ENCODE measurements around the gene TIMELESS.
"Not testable (repeated sequence)": the region's sequence is repeated elsewhere in the genome, so short reads cannot be mapped to it uniquely, and the experiment has no call there.

Gene TIMELESS, protein sequence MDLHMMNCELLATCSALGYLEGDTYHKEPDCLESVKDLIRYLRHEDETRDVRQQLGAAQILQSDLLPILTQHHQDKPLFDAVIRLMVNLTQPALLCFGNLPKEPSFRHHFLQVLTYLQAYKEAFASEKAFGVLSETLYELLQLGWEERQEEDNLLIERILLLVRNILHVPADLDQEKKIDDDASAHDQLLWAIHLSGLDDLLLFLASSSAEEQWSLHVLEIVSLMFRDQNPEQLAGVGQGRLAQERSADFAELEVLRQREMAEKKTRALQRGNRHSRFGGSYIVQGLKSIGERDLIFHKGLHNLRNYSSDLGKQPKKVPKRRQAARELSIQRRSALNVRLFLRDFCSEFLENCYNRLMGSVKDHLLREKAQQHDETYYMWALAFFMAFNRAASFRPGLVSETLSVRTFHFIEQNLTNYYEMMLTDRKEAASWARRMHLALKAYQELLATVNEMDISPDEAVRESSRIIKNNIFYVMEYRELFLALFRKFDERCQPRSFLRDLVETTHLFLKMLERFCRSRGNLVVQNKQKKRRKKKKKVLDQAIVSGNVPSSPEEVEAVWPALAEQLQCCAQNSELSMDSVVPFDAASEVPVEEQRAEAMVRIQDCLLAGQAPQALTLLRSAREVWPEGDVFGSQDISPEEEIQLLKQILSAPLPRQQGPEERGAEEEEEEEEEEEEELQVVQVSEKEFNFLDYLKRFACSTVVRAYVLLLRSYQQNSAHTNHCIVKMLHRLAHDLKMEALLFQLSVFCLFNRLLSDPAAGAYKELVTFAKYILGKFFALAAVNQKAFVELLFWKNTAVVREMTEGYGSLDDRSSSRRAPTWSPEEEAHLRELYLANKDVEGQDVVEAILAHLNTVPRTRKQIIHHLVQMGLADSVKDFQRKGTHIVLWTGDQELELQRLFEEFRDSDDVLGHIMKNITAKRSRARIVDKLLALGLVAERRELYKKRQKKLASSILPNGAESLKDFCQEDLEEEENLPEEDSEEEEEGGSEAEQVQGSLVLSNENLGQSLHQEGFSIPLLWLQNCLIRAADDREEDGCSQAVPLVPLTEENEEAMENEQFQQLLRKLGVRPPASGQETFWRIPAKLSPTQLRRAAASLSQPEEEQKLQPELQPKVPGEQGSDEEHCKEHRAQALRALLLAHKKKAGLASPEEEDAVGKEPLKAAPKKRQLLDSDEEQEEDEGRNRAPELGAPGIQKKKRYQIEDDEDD

DNA sequence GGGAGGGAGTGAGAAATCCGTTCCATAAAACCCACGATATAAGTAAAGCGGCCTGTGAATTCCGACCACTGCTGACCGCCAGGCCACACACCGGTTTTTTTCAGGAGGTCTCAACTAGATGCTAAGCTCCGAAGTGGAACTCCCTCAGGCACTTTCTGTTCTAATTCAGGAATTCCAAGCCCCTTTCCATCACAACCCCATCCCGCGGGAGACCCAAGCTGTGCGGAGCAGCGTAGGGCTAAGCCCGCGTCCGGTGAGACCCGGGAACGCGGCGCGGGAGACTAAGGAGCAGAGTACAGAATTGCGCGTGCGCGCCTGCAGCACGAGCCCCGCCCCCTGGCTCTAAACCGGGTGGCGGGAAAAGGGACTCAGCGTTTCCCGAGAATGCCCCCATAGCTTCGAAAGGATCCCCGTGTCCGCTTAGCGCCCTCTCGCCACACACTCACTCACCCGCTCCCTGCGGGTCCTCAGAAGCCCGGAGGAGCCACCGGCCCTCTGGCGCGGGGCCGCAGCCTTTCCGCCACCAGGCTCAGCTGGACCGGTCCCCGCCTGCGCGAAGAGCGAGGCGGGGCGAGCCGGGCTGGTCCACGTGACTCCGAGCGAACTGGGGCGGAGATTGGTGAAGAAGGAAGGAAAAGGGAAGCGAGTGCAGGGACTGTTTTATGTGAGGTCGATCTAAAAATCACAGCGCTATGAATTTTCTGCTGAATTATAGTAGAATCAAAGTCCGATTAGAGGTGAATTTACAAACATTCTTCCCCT, at the start of gene TIMELESS:
Gene TIMELESS (minus strand): TSS at position 567 of the 762 bp plus-strand sequence. CDS start 15,256 bp downstream, outside the sequence.
- peak; percentile 60 for DNase-seq

DNA sequence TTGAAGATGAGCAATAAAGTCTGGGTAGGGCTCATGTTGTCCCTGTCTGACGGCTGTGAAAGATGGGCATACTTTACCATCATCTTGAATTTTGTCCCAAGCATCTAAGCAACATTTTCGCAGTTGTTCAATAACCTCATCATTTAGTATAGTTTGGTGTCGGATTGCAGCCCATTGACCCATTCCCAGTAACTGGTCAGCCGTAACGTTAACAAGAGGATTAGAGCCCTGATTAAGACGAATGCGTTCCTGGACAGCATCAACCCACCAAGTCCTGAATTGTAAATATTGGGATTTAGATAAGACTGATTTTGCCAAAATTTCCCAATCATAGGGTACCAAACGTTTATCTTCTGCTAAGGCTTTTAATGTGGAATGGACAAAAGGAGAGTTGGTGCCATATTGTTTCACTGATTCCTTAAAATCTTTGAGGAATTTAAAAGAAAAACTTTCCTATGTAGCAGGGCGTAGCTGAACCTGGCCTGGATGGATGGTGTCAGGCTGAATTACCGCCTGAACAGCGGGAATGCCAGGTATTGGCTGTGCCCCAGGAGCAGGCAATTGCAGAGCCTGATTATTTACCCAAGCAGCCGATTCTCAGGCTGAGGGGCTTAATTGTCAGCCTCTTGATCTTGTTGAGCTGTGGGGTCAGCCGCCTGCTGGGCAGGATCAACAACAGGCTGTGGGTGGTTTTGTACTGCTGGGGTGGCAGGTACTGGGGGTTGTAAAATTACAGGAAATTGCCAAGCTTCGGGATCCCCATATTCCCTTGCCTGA, 49.1 kb upstream of the TIMELESS start:
- DNase-seq, result not testable (repeated sequence)

DNA sequence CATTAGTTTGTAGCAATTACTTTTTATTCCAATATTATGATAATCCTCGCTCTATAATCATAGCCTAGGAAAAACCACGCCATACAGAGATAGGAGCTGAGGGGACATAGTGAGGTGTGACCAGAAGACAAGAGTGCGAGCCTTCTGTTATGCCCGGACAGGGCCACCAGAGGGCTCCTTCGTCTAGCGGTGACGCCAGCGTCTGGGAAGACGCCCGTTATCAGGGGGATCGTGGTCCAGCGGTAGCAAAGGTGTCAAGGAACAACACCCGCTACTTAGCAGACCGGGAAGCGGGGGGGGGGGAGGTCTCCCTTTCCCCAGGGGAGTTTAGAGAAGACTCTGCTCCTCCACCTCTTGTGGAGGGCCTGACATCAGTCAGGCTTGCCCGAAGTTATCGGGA, 47.5 kb upstream of the TIMELESS start:
- not testable (repeated sequence) for DNase-seq

DNA sequence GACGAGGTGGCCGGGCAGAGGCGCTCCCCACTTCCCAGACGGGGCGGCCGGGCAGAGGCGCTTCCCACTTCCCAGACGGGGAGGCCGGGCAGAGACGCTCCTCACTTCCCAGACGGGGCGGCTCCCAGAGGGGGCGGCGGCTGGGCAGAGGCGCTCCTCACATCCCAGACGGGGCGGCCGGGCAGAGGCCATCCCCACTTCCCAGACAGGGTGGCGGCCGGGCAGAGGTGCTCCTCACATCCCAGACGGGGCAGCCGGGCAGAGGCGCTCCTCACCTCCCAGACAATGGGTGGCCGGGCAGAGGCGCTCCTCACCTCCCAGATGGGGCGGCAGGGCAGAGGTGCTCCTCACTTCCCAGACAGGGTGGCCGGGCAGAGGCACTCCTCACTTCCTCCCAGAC, 45.3 kb upstream of the TIMELESS start:
- DNase-seq, result not testable (repeated sequence)

DNA sequence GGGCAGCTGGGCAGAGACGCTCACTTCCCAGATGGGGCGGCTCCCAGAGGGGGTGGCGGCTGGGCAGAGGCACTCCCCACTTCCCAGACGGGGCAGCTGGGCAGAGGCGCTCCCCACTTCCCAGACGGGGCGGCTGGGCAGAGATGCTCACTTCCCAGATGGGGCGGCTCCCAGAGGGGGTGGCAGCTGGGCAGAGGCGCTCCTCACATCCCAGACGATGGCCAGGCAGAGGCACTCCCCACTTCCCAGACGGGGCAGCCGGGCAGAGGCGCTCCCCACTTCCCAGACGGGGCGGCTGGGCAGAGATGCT, 44.8 kb upstream of the TIMELESS start:
- not testable (repeated sequence) for DNase-seq

DNA sequence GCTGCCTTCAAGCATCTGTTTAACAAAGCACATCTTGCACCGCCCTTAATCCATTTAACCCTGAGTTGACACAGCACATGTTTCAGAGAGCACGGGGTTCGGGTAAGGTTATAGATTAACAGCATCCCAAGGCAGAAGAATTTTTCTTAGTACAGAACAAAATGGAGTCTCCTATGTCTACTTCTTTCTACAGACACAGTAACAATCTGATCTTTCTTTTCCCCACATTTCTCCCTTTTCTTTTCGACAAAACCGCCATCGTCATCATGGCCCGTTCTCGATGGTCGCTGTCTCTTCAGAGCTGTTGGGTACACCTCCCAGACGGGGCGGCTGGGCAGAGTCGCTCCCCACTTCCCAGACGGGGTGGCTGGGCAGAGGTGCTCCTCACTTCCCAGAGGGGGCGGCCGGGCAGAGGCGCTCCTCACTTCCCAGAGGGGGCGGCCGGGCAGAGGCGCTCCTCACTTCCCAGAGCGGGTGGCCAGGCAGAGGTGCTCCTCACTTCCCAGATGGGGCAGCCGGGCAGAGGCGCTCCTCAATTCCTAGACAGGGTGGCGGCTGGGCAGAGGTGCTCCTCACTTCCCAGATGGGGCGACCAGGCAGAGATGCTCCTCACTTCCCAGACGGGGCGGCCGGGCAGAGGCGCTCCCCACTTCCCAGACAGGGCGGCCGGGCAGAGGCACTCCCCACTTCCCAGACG, 44.3 kb upstream of the TIMELESS start:
- not testable (repeated sequence) for DNase-seq

DNA sequence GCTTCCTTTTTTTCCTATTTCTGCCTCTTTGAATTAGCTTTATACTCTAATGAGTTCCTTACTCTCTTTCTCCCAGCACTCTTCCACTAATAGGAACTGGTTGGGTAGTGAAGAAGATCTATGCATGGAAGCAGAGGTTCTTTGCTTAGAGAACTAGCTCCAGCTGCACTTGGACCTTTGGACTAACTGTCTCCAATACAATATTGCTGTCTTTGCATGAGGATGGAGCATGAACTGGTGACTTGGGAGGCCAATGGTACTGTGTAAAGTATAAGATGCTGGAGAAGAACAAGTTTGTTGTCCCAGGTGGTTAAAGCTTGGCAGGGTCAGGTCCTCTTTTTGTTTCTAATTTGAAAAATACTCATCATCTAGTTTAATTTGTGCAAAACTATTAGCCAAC, 41.1 kb upstream of the TIMELESS start:
- DNase-seq, result no peak

DNA sequence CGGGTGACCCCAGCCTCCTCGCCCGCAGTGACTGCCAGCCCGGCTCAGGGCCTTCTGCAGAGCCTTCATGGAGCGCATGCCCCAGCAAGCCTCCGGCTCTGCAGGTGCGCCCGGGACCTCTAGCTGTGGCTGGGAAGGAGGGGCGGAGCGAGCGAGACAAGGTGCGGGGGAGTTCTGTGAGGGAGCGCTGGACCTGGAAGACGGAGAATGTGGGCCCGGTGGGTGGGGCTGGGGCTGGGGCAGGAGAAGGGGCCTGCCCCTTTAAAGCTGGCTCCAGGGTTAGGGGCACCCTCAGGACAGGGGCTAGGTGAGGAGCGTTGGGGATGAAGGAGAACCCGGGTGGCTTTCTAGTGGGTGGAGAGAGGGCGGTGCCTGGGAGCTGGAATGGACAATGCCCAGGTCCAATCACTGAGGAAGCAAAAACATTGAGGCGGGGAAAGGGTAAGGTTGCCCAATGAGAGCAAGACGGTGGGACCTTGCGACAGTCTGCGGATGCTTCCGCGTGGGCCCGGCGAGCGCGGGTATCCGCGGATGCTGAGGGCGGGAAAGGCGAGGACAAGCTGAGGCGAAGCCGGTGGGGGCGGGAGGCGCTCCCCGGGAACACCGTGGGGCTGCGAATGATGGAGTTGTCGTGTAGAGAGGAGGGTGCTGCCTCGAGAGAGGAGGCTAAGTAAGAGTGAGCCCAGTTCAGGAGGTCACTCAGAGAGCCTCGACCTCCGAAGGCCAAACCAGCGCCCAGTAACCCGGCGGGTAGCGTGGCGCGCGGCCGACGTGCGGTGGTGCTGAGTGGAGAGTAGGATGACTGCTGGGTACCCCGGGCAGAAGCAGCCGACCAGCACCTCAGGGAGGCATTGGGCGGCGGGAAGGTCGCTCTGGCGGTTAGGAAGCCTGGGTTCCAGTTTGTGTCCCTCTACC, 39.1 kb upstream of the TIMELESS start, which contains the start of gene GLS2:
Gene GLS2 (minus strand): TSS at position 121 of the 915 bp plus-strand sequence. CDS start 43 bp downstream, at position 78.
- DNase-seq, result peak; percentile 46

DNA sequence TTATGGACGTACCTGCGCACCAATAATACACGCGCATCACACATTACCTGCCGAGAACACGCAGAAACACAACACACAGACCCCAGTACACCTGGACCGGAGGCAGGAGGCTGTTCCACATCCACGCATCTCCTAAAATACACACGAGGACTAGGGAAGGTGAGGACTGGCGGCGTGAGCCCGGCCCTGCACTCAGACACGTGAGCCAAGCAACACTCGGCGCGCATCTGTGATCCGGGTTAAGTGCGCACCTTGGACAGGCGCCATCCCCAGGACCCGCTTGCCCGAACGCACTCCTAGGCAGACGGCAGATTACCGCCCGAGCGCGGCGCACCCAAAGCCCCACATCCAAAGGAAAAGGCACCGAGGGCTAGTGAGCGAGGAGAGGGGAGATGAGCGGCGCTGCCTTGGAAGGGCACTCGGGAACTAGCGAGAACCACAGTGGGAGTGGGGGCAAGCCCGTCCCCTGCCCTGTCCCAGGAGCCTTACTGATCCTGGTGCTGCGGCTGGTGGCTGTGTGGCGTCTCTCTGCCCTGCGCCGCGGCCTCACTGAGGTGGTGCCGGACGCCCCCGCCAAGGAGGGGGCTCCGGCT, 38.3 kb upstream of the TIMELESS start:
- DNase-seq, result no peak

DNA sequence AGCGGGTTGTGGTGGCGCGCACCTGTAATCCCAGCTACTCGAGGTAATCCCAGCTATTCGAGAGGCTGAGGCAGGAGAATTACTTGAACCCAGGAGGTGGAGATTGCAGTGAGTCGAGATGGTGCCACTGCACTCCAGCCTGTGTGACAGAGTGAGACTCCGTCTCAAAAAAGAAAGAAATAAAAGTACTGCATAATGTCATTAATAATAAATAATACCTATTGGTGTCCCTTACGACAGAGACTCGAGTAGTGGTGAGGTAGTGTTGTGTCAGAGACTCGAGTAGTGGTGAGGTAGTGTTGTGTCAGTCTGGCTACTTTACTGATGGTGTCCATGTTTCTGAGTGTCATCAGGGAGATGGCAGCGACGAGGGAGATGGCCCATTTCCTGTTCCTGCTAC, 37.5 kb upstream of the TIMELESS start:
- no peak for DNase-seq

DNA sequence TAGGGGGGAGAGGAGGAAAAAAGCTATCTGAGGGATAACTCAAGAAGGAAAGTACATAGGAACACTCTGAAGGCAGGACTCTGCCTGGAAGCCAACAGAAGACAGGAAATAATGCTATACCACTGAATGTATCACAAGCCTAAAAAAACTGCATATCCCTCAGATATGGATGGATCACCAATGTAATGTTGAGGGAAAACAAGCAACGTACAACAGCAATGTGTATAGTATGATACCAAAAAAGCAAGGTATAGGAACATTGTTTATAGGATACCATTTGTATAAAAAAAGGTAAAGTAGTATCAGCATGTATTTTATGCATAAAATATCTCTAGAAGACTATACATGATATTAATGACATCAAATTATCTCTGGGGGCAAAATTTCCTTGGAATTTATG, 35.3 kb upstream of the TIMELESS start:
- no peak for DNase-seq

DNA sequence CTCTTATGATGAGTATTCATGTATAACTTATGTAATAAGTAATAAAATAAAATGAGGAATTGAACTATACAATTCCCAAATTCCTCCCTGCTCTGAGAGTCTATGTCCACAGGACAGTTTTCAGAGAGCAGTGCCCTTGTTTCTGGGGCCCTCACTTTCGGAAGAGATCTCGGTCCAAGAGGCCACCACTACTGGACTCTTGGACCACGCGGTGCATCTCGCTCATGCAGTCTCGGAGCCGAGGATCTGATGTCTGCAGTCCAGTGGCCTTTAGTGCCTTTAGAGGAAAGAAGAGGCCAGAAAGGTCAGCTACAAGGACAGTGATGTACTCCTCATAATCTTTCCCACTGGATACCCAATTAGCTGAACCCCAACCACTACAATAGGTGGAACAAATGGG, 30.4 kb upstream of the TIMELESS start:
- DNase-seq, result no peak

DNA sequence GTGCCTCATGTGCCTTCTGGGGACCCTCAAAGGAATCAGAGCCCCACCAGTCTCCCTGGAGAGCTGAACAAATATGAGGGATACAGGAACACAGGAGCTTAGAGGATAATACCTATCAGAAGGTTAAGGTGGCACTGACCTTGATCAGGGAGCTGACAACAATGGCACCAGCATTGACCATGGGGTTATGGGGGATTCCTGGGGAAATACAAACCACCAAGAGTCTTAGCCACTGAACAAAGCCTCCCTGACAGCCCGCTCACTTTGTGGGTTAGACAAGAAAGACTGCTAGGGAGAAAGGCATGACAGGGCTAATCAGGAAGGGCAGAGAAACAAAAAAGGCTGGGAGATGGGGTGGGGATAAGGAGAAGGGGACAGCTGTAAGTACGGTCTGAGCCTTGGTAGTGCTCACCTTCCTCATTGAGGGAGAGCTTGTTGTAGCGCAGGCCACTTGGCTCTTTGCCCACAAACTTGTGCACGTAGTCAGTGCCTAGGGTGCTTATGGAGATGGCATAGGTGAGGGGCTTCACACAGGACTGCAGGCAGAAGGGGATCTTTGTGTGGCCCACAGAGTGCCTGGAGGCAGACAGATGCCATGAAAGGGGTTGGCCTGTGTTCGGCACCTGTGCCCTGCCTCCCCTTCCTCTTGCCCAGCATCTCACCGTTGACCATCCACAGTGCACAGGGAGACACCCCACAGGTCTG, 28.4 kb upstream of the TIMELESS start:
- no peak for DNase-seq

DNA sequence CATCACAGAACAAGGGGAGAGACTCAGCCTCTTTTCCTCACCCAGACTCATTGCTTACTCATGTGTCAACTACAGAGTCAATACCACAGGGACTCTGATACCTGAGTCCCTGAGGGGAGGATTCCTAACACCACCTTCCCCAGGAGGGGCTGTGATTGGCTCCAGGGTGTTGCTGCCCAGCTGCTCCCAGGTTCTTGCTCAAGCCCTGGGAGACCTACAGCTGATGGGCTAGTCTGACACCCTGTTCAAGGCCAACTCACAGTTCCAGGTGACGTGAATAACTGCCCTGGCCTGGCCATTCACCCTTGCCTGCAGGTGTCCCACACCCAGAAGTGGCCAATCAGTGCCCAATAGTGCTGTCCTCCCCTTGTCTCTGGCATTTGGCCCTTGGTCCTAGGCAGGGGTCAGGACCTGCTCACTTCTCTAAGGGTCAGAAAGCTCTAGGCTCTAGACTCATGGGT, 27.8 kb upstream of the TIMELESS start:
- DNase-seq, result no peak

DNA sequence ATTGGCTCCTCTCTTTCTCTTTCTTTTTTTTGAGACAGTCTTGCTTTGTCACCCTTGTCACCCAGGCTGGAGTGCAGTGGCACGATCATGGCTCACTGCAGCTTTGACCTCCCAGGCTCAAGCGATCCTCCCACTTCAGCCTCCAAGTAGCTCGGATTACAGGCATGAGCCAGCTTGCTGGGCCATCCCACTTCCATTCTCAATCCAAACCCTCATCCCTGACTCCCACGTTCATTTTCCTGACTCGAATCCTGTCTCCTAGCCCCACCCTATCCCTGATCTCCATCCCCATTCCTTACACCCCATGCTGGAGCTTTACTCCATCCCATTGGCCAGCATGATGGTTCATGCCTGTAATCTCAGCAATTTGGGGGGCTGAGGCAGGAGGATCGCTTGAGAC, 26.9 kb upstream of the TIMELESS start:
- DNase-seq, result no peak

DNA sequence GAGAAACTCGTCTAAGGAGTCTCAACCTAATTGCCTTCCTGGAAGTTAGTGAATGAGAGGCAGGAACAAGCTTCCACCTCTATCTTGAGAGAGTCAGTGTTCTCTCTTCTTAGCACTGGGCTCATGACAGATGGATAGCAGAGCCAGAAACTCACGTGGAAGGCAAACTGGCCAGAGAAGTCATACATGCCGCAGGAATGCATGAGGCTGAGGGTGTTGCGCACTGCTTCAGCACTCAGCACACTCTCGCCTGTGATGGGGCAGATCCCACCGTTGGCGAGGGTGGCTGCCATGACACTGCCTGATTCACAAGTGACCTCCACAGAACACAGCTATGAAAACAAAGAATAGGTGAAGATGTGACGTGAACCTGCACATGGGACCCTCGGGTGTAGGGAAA, 25.2 kb upstream of the TIMELESS start:
- no peak for DNase-seq

DNA sequence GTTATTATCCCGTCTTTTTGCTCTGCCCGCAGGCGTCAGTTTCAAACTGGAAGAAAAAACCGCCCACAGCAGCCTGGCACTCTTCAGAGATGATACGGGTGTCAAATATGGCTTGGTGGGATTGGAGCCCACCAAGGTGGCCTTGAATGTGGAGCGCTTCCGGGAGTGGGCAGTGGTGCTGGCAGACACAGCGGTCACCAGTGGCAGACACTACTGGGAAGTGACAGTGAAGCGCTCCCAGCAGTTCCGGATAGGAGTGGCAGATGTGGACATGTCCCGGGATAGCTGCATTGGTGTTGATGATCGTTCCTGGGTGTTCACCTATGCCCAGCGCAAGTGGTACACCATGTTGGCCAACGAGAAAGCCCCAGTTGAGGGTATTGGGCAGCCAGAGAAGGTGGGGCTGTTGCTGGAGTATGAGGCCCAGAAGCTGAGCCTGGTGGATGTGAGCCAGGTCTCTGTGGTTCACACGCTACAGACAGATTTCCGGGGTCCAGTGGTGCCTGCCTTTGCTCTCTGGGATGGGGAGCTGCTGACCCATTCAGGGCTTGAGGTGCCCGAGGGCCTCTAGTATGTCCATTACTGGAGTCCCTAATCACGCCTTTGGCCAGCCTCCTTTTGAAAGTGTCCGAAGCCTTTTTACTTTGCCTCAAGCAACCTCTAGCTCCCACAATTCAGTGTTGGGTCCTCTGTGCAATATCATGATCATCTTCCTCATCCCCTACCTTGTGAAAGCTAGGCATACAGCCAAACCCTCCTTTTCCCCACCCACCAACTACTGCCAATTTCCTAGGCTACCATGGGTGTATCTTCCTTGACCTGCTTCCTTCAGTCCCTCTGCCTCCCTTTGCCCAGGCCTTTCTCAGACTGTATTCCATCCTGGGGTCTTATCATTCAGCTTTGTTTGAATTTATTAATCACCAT, 20.0 kb upstream of the TIMELESS start:
- DNase-seq, result no peak
